CD4-positive, CD25-positive, alpha-beta regulatory T cell (primary cell): ENCODE results near the gene PLA1A. TPM values are rescaled to one million over a fixed set of nuclear protein-coding genes. Genes with fewer than 3 reads are reported as not detected.
"Not testable (repeated sequence)": the region's sequence is repeated elsewhere in the genome, so short reads cannot be mapped to it uniquely, and the experiment has no call there.

Experiments used
- ATAC-seq, 2 donors: fragments of 150-1000 bp; cut with Tn5 transposase; one replicate each; pipeline ENCODE4 v1.10.0; 2021; ENCODE audit warnings: low read depth in 2 of 2, moderate number of reproducible peaks in 2 of 2, moderate library complexity in 1 of 2
- DNase-seq, 3 donors: peaks; one replicate each; pipeline versions ENCODE4 v3.0.0 to v3.0.0-alpha.2; 2012 to 2022; ENCODE audit warnings: mixed read lengths in 1 of 3
- H3K27ac ChIP-seq: one replicate; pipeline ENCODE4 v1.7.0; 2013; ENCODE audit warnings: mild to moderate bottlenecking, low read length; ENCODE audit not compliant: insufficient read depth, poor library complexity, severe bottlenecking
- H3K27me3 ChIP-seq: one replicate; pipeline ENCODE4 v1.7.0; 2013; ENCODE audit warnings: low read length; ENCODE audit not compliant: control insufficient read depth, insufficient read depth
- H3K36me3 ChIP-seq: one replicate; pipeline ENCODE4 v1.7.0; 2013; ENCODE audit warnings: mild to moderate bottlenecking, low read length, moderate library complexity; ENCODE audit not compliant: control insufficient read depth, insufficient read depth
- H3K4me1 ChIP-seq: 2 replicates; pipeline ENCODE4 v1.7.0; 2013; ENCODE audit warnings: mild to moderate bottlenecking, low read length; ENCODE audit not compliant: insufficient read depth, control insufficient read depth, poor library complexity, severe bottlenecking
- H3K4me3 ChIP-seq: one replicate; pipeline ENCODE4 v1.7.0; 2013; ENCODE audit warnings: low read depth, mild to moderate bottlenecking, low read length, moderate library complexity
- H3K9me3 ChIP-seq, 2 experiments: 1 replicate in 1 of 2; 2 replicates in 1 of 2; pipeline ENCODE4 v1.7.0; 2013; ENCODE audit warnings: low read length in 2 of 2, mild to moderate bottlenecking in 1 of 2, moderate library complexity in 1 of 2; ENCODE audit not compliant: control insufficient read depth in 2 of 2
- H3K27ac Mint-ChIP-seq, 3 donors: one replicate each; pipeline ENCODE4 v1.8.0; 2020 to 2022; ENCODE audit warnings: mild to moderate bottlenecking in 3 of 3, mixed read lengths in 3 of 3, moderate library complexity in 2 of 3
- H3K27me3 Mint-ChIP-seq: one replicate; pipeline ENCODE4 v1.8.0; 2022; ENCODE audit warnings: mild to moderate bottlenecking, mixed read lengths
- H3K36me3 Mint-ChIP-seq: one replicate; pipeline ENCODE4 v1.8.0; 2020; ENCODE audit warnings: mixed read lengths
- H3K4me1 Mint-ChIP-seq, 4 donors: one replicate each; pipeline ENCODE4 v1.8.0; 2020 to 2022; ENCODE audit warnings: mixed read lengths in 4 of 4, mild to moderate bottlenecking in 1 of 4
- H3K4me3 Mint-ChIP-seq, 4 donors: one replicate each; pipeline ENCODE4 v1.8.0; 2020 to 2022; ENCODE audit warnings: mild to moderate bottlenecking in 4 of 4, mixed read lengths in 4 of 4, moderate library complexity in 3 of 4
- H3K9me3 Mint-ChIP-seq, 7 donors: one replicate each; pipeline ENCODE4 v1.8.0; 2020 to 2022; ENCODE audit warnings: mixed read lengths in 7 of 7, mild to moderate bottlenecking in 3 of 7, moderate library complexity in 2 of 7
- polyA plus RNA-seq, 4 donors: library from polyadenylated mRNA; unstranded; fragments of 300-500 nt; fragmentation: Illumina TruSeq; gene quantifications; one replicate each; pipeline ENCODE4 v1.2.3, GENCODE V29; 2021
- total RNA-seq: library from RNA; stranded (reverse); gene quantifications from one replicate; pipeline ENCODE4 v1.2.3, GENCODE V29; 2022

The PLA1A gene
- total and polyA plus RNA-seq, 5 donors from 2014 or later = 0.18 TPM; not detected in 4

DNA sequence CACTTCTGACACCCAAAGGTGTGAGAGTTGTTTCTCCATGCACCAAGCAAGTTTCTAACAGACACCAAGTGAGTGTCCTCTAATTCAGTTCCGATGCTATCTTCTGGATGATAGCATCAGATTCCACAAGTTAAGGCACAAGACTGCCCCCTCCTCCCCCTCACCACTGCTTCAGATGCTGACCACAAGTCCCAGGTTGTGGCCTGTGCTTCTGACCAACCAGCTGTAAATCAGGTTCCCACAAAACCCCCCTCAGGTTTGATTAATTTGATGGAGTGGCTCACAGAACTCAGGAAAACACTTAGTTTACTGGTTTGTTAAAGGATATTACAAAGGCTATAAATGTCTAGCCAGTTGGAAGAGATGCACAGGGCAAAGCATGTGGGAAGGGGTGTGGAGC is 7.0 kb upstream of the PLA1A start:
- Histone ChIP-seq H3K4me1 (no peaks in the 10 kb centered on the region), H3K4me3 (no peak overlapping the region), H3K27ac (no peak overlapping the region), H3K27me3 (no peaks in the 10 kb centered on the region), H3K36me3 (peaks cover 3% of the 10 kb centered on the region), H3K9me3 (no peaks in the 10 kb centered on the region)
- Mint-ChIP-seq H3K4me1 (peaks cover 0 to 6% (median 3%) of the 10 kb centered on the region in 4 donors), H3K4me3 (no peak overlapping the region), H3K36me3 (no peaks in the 10 kb centered on the region), H3K27ac (no peak overlapping the region), H3K9me3 (peaks cover 0 to 4% (median 0%) of the 10 kb centered on the region in 7 donors), H3K27me3 (no peaks in the 10 kb centered on the region)
- ATAC-seq (no peak), DNase-seq (no peak)

- Histone ChIP-seq H3K27me3 (no peaks in the 10 kb centered on the region), H3K27ac (no peak overlapping the region), H3K4me1 (no peaks in the 10 kb centered on the region), H3K36me3 (no peaks in the 10 kb centered on the region), H3K9me3 (no peaks in the 10 kb centered on the region), H3K4me3 (no peak overlapping the region)
- ATAC-seq (no peak), DNase-seq (no peak)
- no peaks in the 10 kb centered on the region for H3K27me3 Mint-ChIP-seq
- H3K4me3 Mint-ChIP-seq = no peak overlapping the region
- H3K36me3 Mint-ChIP-seq = no peaks in the 10 kb centered on the region
- H3K9me3 Mint-ChIP-seq = peaks cover 0 to 4% (median 0%) of the 10 kb centered on the region in 7 donors
- H3K4me1 Mint-ChIP-seq = peaks cover 0 to 13% (median 7%) of the 10 kb centered on the region in 4 donors
- H3K27ac Mint-ChIP-seq = no peak overlapping the region
Measured at GRCh38 chr3:119592861-119593260, 4.8 kb upstream of the PLA1A start.

GRCh38 chr3:119594066-119594465 is 3.6 kb upstream of the PLA1A start:
- DNase-seq = no peak
- Histone ChIP-seq H3K4me3 (no peak overlapping the region), H3K9me3 (no peaks in the 10 kb centered on the region), H3K27ac (no peak overlapping the region), H3K36me3 (no peaks in the 10 kb centered on the region), H3K4me1 (no peaks in the 10 kb centered on the region), H3K27me3 (no peaks in the 10 kb centered on the region)
- H3K4me1 Mint-ChIP-seq = peaks cover 0 to 13% (median 7%) of the 10 kb centered on the region in 4 donors
- no peak overlapping the region for H3K27ac Mint-ChIP-seq
- H3K36me3 Mint-ChIP-seq = no peaks in the 10 kb centered on the region
- no peak for ATAC-seq
- H3K9me3 Mint-ChIP-seq = peaks cover 0 to 2% (median 0%) of the 10 kb centered on the region in 7 donors
- no peaks in the 10 kb centered on the region for H3K27me3 Mint-ChIP-seq
- H3K4me3 Mint-ChIP-seq = no peak overlapping the region

DNA sequence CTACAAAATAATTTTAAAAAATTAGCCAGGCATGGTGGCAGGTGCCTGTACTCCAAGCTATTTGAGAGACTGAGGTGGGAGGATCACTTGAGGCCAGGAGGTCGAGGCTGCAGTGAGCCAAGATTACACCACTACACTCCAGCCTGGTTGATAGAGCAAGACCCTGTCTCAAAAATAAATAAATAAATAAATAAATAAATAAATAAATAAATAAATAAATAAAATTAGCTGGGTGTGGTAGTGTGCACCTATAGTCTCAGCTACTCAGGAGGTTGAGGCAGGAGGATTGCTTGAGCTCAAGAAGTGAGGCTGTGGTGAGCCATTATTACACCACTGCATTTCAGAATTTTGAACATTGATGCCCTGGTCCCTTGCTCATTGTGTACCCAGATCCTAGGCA is 2.8 kb upstream of the PLA1A start:
- not testable (repeated sequence) for H3K36me3 ChIP-seq, H3K27ac ChIP-seq, H3K27me3 Mint-ChIP-seq, H3K9me3 Mint-ChIP-seq, H3K27ac Mint-ChIP-seq, DNase-seq, H3K4me1 ChIP-seq, H3K4me3 Mint-ChIP-seq, ATAC-seq, H3K36me3 Mint-ChIP-seq, H3K4me3 ChIP-seq, H3K9me3 ChIP-seq, H3K27me3 ChIP-seq
- peaks cover 0 to 15% (median 3%) of the 10 kb centered on the region in 4 donors for H3K4me1 Mint-ChIP-seq

GRCh38 chr3:119595639-119596334 is 1.9 kb upstream of the PLA1A start:
- H3K9me3 ChIP-seq = no peaks in the 10 kb centered on the region
- no peak overlapping the region for H3K27ac ChIP-seq
- H3K27ac Mint-ChIP-seq = no peak overlapping the region
- no peaks in the 10 kb centered on the region for H3K36me3 ChIP-seq
- DNase-seq = no peak
- no peaks in the 10 kb centered on the region for H3K4me1 ChIP-seq
- peaks cover 0 to 19% (median 5%) of the 10 kb centered on the region in 4 donors for H3K4me1 Mint-ChIP-seq
- no peaks in the 10 kb centered on the region for H3K9me3 Mint-ChIP-seq
- H3K27me3 ChIP-seq = no peaks in the 10 kb centered on the region
- no peak for ATAC-seq
- no peak overlapping the region for H3K4me3 ChIP-seq
- no peak overlapping the region for H3K4me3 Mint-ChIP-seq
- no peaks in the 10 kb centered on the region for H3K27me3 Mint-ChIP-seq
- H3K36me3 Mint-ChIP-seq = no peaks in the 10 kb centered on the region

GRCh38 chr3:119596398-119596797 is 1.3 kb upstream of the PLA1A start:
- Histone ChIP-seq H3K9me3 (no peaks in the 10 kb centered on the region), H3K27ac (no peak overlapping the region), H3K36me3 (no peaks in the 10 kb centered on the region), H3K27me3 (no peaks in the 10 kb centered on the region), H3K4me1 (no peaks in the 10 kb centered on the region), H3K4me3 (no peak overlapping the region)
- DNase-seq (no peak), ATAC-seq (no peak)
- Mint-ChIP-seq H3K36me3 (no peaks in the 10 kb centered on the region), H3K9me3 (no peaks in the 10 kb centered on the region), H3K4me3 (peak overlapping the region in 1 of 4 donors; percentile 13), H3K27ac (no peak overlapping the region), H3K4me1 (peaks cover 0 to 23% (median 7%) of the 10 kb centered on the region in 4 donors), H3K27me3 (no peaks in the 10 kb centered on the region)

GRCh38 chr3:119598410-119599098 is 869 bp downstream of the PLA1A start:
- H3K27ac Mint-ChIP-seq = no peak overlapping the region
- no peaks in the 10 kb centered on the region for H3K4me1 ChIP-seq
- no peaks in the 10 kb centered on the region for H3K36me3 Mint-ChIP-seq
- H3K27ac ChIP-seq = no peak overlapping the region
- no peak overlapping the region for H3K4me3 ChIP-seq
- H3K27me3 Mint-ChIP-seq = no peaks in the 10 kb centered on the region
- no peaks in the 10 kb centered on the region for H3K27me3 ChIP-seq
- no peak for ATAC-seq
- H3K4me3 Mint-ChIP-seq = no peak overlapping the region
- no peaks in the 10 kb centered on the region for H3K36me3 ChIP-seq
- peaks cover 0 to 23% (median 7%) of the 10 kb centered on the region in 4 donors for H3K4me1 Mint-ChIP-seq
- H3K9me3 ChIP-seq = no peaks in the 10 kb centered on the region
- DNase-seq = no peak
- H3K9me3 Mint-ChIP-seq = peaks cover 0 to 1% (median 0%) of the 10 kb centered on the region in 7 donors
